ENCODE results near the gene EYA2.

- TF ChIP-seq CTCF (IDR thresholded peaks at IDR 0.05) (no peak), POLR2A (IDR thresholded peaks at IDR 0.05) (no peak)
These were observed 169.2 kb downstream of the EYA2 start for GRCh38 chr20:47063808-47064207.

Data from adrenal gland (tissue), 5 donors.